ENCODE results near the gene TMEM132D.

TMEM132D gene

GRCh38 chr12:129025055-129025454 lies 878.8 kb downstream of the TMEM132D start:
- no peak for DNase-seq
